HG02642 (cell line): ENCODE measurements around the gene AHI1.
A peak's percentile ranks its signal among the peaks of the same experiment; 100 is the strongest.
"Not testable (repeated sequence)": the region's sequence is repeated elsewhere in the genome, so short reads cannot be mapped to it uniquely, and the experiment has no call there.

Experiments
- ATAC-seq: cut with Tn5 transposase; IDR thresholded peaks from one replicate; pipeline ENCODE4 v1.9.1; 2021; ENCODE audit warnings: mild to moderate bottlenecking; ENCODE audit not compliant: unreplicated experiment, poor library complexity

The AHI1 gene

GRCh38 chr6:135344526-135344925, 153.0 kb downstream of the AHI1 start:
- ATAC-seq = no peak

GRCh38 chr6:135339920-135340319, 157.6 kb downstream of the AHI1 start:
- not testable (repeated sequence) for ATAC-seq

DNA sequence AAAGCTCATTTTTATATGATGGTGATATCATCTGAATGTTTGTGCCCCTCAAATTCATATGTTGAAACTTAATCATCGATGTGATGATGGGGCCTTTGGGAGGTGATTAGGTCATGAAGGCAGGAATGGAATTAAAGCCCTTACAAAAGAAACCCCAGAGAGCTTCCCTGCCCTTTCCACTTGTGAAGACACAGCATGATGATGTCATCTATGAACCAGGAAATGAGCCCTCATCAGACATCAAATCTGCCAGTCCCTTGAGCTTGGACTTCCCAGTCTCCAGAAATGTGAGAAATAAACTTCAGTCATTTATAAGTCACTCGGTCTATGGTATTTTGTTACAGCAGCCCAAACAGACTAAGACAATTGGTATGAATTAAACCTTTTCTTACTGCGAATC, 163.4 kb downstream of the AHI1 start:
- no peak for ATAC-seq

GRCh38 chr6:135331002-135331401, 166.5 kb downstream of the AHI1 start:
- ATAC-seq = no peak

GRCh38 chr6:135329851-135330803, 167.4 kb downstream of the AHI1 start:
- peak; percentile 96 for ATAC-seq

GRCh38 chr6:135328136-135328535, 169.4 kb downstream of the AHI1 start:
- ATAC-seq = no peak

DNA sequence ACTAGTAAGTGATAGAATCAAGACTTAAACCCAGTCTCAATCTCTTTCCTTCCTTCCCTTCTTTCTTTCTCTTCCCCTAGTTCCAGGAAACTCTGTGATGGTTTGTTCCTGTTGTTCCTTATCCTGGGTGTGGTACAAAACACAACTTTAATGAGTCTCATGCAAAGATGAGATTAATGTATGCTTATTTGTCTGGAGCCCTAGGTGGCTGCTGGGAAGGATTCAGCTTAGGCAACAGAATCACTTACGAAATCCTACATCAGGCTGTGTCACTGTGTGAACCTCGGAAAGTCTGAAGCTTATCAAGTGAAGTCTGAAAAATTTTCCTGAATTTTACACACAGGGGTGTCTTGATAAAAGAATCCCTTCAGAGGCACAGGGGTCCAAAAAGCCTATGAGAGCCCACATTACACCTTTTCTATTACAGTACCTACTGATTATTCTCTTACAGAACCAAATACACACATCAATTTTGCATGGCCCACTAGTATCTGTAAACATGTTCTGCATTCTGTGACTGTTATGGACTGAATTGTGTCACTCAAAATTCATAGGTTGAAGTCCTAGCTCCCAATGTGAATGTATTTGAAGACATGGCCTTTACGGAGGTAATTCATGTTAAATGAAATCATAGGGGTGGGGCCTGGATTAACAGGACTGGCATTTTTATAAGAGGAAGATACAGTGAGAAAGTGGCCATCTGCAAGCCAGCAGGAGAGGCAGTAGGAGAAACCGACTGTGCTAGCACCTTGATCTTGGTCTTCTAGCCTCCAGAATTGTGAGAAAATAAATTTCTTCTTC, 171.7 kb downstream of the AHI1 start:
- ATAC-seq = no peak

DNA sequence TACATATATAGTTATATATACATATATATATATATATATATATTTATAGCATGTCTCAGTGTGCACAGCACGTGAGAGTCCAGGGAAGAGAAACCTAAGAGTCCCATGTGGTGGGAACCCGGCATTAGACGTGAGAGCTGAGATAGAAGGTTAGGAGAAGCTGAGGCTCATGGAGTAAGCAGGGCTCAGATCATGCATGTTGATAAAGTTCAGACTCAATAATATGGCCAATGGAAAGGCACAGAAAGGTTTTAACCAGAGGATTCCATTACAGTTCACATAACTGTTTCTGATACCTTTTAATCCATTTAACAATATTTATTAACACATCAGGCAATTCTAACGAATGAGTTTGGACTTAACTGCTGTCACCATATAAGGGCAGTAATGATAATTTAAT, 173.0 kb downstream of the AHI1 start:
- ATAC-seq = no peak

DNA sequence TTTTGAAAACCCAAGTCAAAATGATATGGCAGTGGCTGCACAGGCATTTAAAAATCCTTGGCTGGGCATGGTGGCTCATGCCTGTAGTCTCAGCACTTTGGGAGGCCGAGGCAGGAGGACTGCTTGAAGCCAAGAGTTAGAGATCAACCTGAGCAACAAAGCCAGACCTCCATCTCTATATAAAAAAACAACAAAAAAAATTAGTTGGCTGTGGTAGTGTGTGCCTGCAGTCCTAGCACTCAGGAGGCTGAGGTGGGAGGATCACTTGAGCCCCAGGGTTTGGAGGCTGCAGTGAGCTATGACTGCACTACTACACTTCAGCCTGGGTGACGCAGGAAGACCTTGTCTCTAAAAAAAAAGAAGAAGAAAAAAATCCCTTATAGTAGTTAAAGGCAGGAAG, 173.6 kb downstream of the AHI1 start:
- ATAC-seq = no peak

DNA sequence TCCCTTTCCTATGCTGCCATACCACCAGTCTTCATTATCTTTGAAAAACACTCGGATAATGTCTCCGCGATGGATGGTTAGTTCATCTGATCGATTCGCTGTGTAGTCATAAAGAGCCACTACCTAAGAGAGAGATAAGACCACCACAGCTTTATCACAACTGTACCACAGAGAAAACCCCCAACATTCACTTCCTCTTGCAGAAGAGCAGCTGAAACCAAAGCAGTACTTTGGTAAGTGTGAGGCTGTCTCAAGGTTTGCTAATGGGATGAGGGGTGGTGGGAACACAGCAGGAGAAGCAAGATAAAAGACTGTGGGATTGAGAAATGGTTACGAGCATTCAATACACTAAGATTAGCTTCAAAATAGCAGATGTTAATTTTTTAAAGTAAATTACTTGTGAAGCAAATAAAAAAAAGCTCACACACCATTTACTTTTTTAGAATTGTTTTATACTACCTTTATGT, 174.3 kb downstream of the AHI1 start:
- peak; percentile 96 for ATAC-seq

- peak; percentile 75 for ATAC-seq
Measured at GRCh38 chr6:135322427-135323201, 174.9 kb downstream of the AHI1 start.

- no peak for ATAC-seq
Measured at GRCh38 chr6:135320721-135321621, 176.6 kb downstream of the AHI1 start.

GRCh38 chr6:135319819-135320218, 177.7 kb downstream of the AHI1 start:
- ATAC-seq = no peak

DNA sequence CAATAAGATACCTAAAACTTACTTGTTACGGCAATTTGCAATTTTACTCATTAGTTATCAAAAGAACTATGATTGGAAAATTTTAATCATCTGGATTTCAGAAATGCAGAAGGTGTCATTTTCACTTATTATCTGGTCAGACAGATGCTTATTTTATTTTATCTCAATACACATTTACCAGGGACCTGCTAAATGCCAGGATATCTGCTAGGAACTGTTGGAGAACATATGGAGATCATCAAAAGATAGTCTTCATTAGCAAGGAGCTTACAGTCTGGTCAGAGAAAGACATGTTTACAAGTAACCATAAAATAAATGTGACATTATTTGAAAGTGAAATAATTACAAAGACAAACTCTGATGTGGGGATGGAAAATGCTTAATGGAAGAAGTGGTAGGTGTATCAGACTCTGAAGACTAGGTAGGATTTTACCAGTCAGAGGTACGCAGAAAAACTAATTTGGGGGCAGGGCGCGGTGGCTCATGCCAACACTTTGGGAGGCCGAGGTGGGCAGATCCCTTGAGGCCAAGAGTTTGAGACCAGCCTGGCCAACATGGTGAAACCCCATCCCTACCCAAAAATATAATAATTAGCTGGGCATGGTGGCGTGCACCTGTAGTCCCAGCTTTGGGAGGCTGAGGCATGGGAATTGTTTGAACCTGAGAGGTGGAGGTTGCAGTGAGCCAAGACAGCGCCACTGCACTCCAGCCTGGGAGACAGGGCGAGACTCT, 178.6 kb downstream of the AHI1 start:
- no peak for ATAC-seq

GRCh38 chr6:135314543-135314942, 183.0 kb downstream of the AHI1 start:
- no peak for ATAC-seq

- no peak for ATAC-seq
Measured at GRCh38 chr6:135311446-135312200, 185.9 kb downstream of the AHI1 start.

DNA sequence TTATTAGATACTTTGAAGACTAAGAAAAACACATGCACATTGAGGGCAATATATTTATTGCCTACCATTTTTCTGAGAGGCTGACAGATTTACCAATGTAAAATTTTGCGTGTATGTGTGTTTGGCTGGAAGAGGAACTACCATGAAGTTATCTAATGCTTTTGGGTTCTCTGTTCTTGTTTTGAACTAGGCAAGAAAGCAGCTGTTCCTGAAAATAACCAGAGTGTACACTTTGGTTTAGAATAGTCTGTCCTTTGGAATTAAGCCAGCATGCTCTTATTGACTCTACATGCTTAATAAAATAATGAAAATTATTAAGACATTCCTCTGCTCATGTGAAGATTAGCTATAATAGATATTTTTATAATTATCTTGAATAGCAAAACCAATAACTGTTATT, 187.2 kb downstream of the AHI1 start:
- ATAC-seq = no peak
